SIG-M5 (cell line): ENCODE results near the gene CDC5L.

Experiments
- DNase-seq: peaks from one replicate; lab custom pipeline; 2025; lab: John Stamatoyannopoulos, UW

CDC5L gene

GRCh38 chr6:44475417-44475778 is 87.9 kb downstream of the CDC5L start:
- no peak for DNase-seq

DNA sequence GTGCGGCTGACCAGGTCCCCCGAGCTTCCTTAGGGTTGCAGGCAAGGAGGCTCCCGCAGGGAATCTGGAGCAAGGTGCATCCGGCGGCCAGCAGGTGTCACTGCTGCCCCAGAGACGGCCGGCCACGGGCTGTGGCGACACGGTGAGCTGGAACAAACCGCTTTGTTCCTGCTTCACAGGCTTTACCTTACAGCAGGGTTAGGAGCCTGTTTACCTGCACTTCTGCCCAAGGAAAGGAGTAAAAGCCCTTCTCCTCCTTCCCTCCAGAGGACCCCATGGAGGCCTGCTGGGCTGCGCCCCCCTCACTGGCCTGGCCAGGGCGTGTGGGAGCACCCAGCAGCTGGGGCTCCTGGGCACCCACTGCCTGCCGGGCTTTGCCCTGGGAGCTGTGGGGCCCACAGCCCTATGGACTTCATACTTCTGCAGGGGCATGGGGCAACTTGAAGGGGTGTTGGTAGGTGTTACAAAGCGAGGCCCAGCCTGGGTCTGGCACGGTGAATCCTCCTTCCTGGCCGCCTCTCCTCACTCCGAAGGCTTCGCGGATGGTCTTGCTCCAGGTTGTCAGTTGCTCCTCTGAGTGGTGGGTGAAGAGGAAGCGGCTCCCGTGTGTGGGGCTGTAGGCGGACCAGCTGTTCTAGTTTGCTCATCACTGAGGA is 88.4 kb downstream of the CDC5L start:
- no peak for DNase-seq

DNA sequence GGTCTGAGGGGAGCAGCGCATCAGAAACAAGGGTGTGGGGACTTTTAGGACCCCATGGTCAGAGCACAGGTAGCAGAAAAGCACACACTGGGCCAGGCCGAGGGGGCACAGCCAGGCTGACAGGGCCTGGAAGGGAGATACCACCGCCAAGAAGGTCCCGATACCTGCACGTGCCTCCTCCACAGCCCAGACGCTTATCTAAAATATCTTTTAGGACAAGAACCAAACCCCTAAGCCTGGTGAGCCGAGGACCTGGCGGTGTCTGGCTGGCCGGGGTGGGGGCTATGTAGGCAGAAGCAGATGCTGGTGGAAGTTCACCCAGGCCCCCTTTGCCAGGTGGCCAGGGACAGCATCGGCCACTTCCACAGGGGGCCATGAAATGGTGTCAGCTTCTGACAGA is 89.3 kb downstream of the CDC5L start:
- DNase-seq, result no peak

- no peak for DNase-seq
Observed at GRCh38 chr6:44477293-44477894, 89.9 kb downstream of the CDC5L start.

DNA sequence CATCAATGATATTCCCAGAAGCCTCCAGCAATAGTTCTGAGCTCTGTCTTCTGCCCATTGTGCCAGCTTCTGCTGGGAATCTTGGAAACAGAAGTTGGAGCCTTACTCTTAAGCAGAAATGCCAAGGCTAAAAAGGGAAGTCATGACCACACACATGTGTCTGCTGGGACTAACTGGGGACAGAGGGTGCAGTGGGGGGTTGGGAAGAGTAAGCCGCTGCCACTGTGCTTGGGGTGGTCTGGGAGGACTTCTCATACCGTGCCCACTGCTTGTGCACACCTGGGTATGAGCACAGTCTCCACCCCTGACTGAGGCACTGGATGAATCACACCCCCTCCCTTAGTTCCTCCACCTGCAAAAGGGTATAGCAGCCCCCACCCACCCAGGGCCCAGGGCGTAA is 90.7 kb downstream of the CDC5L start:
- DNase-seq, result no peak

DNA sequence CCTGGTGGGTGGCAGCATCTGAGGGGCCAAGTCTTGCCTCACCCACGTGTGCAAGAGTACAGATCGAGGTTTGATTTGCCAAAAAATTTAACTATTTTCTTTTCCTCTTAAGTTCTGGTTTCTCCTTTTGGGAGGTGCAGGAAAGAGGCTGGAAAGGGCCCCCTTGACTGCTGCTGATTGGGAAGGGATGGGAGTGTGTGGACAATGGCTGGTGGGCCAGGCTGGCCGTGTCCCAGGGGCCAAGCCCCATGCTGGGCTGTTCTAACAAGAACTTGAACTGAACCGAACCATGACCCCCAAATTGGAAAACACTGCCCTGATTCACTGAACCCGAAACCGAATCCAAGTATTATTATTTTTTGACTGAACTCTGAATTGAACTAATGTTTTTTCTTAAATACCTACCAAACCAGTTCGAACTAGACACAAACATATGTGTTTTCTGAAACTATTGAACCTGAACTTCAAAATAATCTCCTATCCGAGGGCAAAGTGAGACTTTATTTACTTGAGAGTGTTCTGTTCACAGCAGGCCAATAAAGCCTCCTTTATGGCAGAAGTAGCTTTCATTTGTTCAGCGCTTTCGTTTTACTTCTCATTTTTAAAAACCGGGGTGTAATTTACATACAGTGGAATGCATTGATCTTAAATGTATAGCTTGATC is 91.2 kb downstream of the CDC5L start:
- no peak for DNase-seq

DNA sequence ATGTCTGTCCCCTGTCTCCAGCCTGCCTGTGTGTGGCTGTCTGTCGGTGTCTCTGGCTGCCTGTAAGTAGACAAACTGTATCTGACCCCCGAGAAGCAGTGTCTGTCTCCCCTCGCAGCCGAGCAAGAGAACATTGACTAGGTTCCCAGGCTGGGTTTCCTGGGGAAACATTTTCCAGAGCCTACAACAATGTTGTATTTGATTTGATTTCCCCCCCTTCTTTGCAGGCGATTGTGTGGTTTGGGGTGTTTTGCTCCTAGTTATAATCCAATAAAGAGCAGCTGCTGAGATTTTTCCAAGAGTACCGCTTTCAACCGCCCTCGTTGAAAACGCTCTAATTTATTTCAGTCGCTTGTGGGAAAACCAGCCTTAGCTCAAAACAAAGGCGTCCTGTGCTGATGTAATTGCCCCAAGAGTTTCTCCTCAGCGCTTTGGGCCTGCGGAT is 92.6 kb downstream of the CDC5L start:
- no peak for DNase-seq

GRCh38 chr6:44481056-44481455 is 93.5 kb downstream of the CDC5L start:
- no peak for DNase-seq

GRCh38 chr6:44481760-44482159 is 94.3 kb downstream of the CDC5L start:
- no peak for DNase-seq

- DNase-seq, result no peak
Observed at GRCh38 chr6:44485601-44486401, 98.3 kb downstream of the CDC5L start.

DNA sequence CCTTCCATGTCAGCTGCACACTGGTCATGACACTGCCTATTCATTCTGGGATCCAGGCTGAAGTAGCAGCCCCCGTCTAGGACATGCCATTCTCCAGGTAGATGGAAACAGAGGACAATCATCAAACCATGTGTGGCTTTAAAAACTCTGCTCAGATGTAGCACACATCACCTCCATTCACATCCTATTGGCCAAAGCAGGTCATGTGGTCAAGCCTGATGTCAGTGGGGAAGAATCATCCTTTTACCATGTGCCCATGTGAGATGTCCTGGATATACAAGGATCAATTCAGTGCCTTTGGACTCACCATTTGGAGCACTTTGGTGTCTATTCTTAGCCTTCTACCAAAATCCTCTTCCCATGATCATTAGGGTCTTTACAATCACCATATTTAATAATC is 99.5 kb downstream of the CDC5L start:
- no peak for DNase-seq

DNA sequence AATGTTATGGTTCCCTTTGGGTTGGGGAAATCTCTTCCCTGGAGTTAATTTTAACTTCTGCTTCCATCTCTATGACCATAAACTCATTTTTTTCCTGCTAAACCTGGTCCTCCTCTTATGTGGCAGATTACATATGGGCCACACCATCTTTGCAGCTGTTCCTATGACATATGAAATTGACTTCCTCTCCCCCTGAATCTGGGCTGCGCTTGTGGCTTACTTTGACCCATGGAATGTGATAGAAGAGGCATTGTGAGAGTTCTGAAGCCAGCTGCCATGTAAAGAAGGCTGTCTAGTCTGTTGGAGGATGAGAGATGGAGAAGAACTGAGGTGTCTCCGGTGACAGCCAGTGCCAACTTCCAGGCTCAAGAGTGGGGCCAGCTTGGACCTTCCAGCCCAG is 100.1 kb downstream of the CDC5L start:
- DNase-seq, result no peak

- DNase-seq, result no peak
Observed at GRCh38 chr6:44489910-44490604, 102.6 kb downstream of the CDC5L start.

GRCh38 chr6:44493132-44493531 is 105.6 kb downstream of the CDC5L start:
- DNase-seq, result no peak

DNA sequence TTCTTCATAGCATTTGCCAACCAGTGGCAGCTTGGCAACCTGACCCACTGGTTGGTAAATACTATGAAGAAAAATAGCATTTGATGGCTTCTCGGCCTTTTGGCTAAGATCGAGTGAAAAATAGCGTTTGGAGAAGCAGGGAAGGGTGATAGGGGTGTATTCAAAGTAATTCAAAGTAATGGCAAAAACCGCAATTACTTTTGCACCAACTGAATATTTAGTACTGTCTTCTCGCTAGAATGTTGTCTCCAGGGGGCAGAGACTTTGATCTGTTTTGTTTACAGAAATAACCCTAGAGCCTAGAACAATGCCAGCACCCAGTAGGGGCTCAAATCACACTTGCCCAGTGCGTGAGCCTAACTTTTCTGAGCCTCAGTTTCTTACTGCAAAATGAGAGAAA is 106.1 kb downstream of the CDC5L start:
- no peak for DNase-seq

DNA sequence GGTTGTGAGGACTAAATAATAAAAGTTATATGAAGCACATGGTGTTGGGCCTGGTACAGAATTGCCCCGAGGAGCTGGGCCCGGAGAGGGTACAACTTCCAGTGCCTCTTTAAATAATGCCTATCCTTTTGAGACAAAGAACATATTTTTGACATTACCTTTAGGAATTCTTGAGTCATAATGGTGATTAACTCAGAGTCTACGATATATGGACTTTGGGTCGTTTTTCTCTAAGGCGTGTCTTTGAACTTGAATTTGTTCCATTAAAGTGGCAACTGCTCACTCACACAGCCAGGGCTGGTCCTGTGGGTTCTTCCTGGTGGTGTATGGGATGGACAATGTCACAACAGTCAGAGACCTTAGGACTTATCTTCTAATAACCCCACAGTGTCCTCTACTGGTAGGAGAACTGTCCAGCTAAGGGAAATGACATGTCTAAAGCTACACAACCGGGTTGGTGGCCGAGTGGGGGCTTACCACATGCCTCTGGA is 106.5 kb downstream of the CDC5L start:
- no peak for DNase-seq

DNA sequence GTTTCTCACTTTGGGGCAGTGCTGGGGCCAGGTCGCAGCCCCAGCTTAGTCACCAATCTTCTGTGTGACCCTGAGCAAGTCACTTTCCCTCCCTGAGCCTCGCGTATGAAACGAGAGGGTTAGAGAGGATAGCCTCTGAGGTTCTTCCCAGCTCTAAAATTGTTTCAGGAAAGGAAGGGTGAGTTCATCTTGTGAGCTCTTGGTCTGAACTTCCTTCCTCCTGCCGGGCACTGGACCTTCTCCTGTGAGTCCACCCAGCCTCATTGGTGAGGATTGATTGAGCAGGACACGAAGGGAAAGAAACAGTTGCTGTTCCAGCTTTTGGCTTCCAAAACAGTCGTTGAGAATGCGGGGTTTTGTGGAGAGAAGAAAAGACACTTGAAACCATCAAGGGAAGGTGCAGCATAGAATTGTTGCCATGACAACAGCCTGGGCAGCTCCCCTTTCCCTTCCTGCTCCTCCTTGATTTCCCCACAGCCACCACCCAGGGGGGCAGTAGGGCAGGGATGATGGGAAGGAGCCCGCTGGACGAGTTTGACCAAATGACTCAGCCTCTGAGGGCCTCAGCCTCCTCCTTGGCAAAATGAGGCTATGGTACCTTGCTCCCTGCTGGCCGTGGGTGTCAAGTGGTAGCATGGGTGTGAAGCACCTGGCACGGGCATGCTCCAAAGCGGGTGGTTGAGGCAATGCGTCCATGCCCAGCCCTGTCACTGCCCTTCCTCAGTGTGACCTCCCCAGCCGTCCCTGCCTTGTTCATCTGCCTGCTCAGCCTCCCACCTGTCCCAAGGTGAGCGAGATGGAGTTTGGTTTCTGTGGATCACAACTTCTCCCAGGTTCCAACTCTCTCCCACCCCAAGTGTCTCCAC is 107.8 kb downstream of the CDC5L start:
- DNase-seq, result no peak

- no peak for DNase-seq
Observed at GRCh38 chr6:44496665-44497369, 109.3 kb downstream of the CDC5L start.

DNA sequence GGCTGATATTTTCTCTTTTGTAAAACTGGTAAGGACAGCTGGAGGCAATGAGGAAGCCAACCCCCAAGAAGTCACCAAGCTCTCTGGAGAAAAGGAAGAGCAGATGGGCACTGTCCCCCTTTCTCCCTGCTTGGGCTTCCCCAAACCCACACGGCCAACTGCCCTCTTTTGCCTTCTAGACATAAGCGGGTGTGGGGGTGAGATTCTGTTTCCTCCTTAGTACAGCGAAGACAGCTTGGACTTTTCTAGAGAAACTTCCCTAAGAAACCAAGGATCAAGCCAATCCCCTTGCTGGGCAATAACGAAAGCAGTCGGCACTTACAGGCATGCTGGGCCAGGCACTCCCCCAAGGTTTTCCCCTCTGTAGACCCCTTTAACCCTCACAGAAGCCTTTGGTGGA is 110.3 kb downstream of the CDC5L start:
- DNase-seq, result no peak

DNA sequence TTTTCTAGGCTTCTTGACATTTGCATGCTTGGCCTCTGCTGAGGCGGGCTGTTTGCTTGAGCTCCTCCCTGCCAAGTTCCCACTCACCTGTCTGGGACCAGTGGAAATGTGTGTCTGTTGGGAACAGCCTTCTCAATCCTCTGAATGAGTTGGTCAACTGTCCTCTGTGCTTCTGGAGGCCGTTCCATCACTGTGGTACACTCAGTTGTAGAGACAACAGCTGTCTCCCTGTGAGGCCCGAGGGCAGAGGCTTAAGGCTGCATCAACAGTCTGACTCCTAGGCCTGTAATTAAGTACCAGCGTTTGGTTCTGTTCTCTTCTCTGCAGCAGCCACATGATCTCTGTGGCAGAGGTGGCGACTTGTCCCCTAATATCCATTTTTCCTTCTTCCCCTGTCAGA is 110.9 kb downstream of the CDC5L start:
- DNase-seq, result no peak
